Neuronal stem cell (in vitro differentiated cells): ENCODE results near the gene CD248.

ENCODE experiments used
- DNase-seq: peaks from one replicate; pipeline ENCODE4 v3.0.0-alpha.2; 2013; ENCODE audit warnings: low spot score
- H2AFZ ChIP-seq: one replicate; pipeline ENCODE4 v1.6.1; 2013; ENCODE audit warnings: mild to moderate bottlenecking, low read length, inconsistent platforms
- H2AK5ac ChIP-seq: 2 replicates; pipeline ENCODE4 v1.6.1; 2013; ENCODE audit warnings: low read depth, mild to moderate bottlenecking, inconsistent platforms, low read length, moderate library complexity, mixed read lengths
- H2BK120ac ChIP-seq: 2 replicates; pipeline ENCODE4 v1.6.1; 2013; ENCODE audit warnings: low read depth, mild to moderate bottlenecking, inconsistent platforms, low read length, moderate library complexity, mixed read lengths
- H2BK12ac ChIP-seq: one replicate; pipeline ENCODE4 v1.6.1; 2013; ENCODE audit warnings: low read length, inconsistent platforms
- H2BK15ac ChIP-seq: 2 replicates; pipeline ENCODE4 v1.6.1; 2013; ENCODE audit warnings: mild to moderate bottlenecking, low read length, inconsistent platforms, mixed read lengths
- H2BK5ac ChIP-seq: one replicate; pipeline ENCODE4 v1.6.1; 2013; ENCODE audit warnings: inconsistent platforms, mild to moderate bottlenecking, low read length, moderate library complexity
- H3K14ac ChIP-seq: one replicate; pipeline ENCODE4 v1.6.1; 2013; ENCODE audit warnings: low read length, inconsistent platforms
- H3K18ac ChIP-seq: 2 replicates; pipeline ENCODE4 v1.6.1; 2013; ENCODE audit warnings: low read length, inconsistent platforms
- H3K23ac ChIP-seq: 2 replicates; pipeline ENCODE4 v1.6.1; 2013; ENCODE audit warnings: low read depth, mild to moderate bottlenecking, mixed read lengths, low read length, inconsistent platforms; ENCODE audit not compliant: poor library complexity
- H3K27ac ChIP-seq: replicated peaks from 3 replicates; pipeline ENCODE4 v1.5.1; 2013; ENCODE audit warnings: low read length, inconsistent platforms
- H3K27me3 ChIP-seq, 3 experiments: 2 replicates each; pipeline ENCODE4 v1.6.1; 2013; ENCODE audit warnings: low read length in 3 of 3, mild to moderate bottlenecking in 2 of 3, inconsistent platforms in 1 of 3, low read depth in 1 of 3, mixed read lengths in 1 of 3, moderate library complexity in 1 of 3; ENCODE audit not compliant: control insufficient read depth in 3 of 3, insufficient read depth in 3 of 3
- H3K36me3 ChIP-seq, 2 donors: replicated peaks in 1 of 2; 2 replicates each; pipeline ENCODE4 v1.6.1; 2013; ENCODE audit warnings: low read length in 2 of 2; ENCODE audit not compliant: control insufficient read depth in 2 of 2, insufficient read depth in 2 of 2
- H3K4ac ChIP-seq: 2 replicates; pipeline ENCODE4 v1.6.1; 2013; ENCODE audit warnings: inconsistent platforms, mild to moderate bottlenecking, low read length, moderate library complexity
- H3K4me1 ChIP-seq, 2 donors: 1 replicate in 1 of 2; 2 replicates in 1 of 2; pipeline ENCODE4 v1.6.1; 2013; ENCODE audit warnings: low read length in 2 of 2, low read depth in 1 of 2; ENCODE audit not compliant: control insufficient read depth in 2 of 2, insufficient read depth in 1 of 2
- H3K4me2 ChIP-seq: one replicate; pipeline ENCODE4 v1.6.1; 2013; ENCODE audit warnings: mild to moderate bottlenecking, low read length, inconsistent platforms; ENCODE audit not compliant: insufficient read depth, poor library complexity, severe bottlenecking
- H3K4me3 ChIP-seq, 2 donors: 2 replicates each; pipeline ENCODE4 v1.5.1; 2013; ENCODE audit warnings: low read length in 2 of 2, mild to moderate bottlenecking in 2 of 2, inconsistent platforms in 1 of 2, moderate library complexity in 1 of 2
- H3K79me1 ChIP-seq: one replicate; pipeline ENCODE4 v1.6.1; 2013; ENCODE audit warnings: low read depth, mild to moderate bottlenecking, inconsistent platforms, low read length, moderate library complexity
- H3K9ac ChIP-seq: one replicate; pipeline ENCODE4 v1.6.1; 2013; ENCODE audit warnings: mild to moderate bottlenecking, low read depth, low read length, inconsistent platforms; ENCODE audit not compliant: poor library complexity
- H3K9me3 ChIP-seq, 2 donors: replicated peaks in 1 of 2; 2 replicates each; pipeline versions ENCODE3 to v1.6.1; 2013; ENCODE audit warnings: low read length in 2 of 2, mild to moderate bottlenecking in 2 of 2, inconsistent platforms in 1 of 2, low read depth in 1 of 2, mixed read lengths in 1 of 2, moderate library complexity in 1 of 2; ENCODE audit not compliant: control insufficient read depth in 2 of 2, insufficient read depth in 1 of 2
- H4K8ac ChIP-seq: one replicate; pipeline ENCODE4 v1.6.1; 2013; ENCODE audit warnings: low read depth, mild to moderate bottlenecking, inconsistent platforms, low read length, moderate library complexity
- H4K91ac ChIP-seq: one replicate; pipeline ENCODE4 v1.6.1; 2013; ENCODE audit warnings: low read length, low read depth, mild to moderate bottlenecking, inconsistent platforms; ENCODE audit not compliant: poor library complexity
- whole genome bisulfite sequencing, 2 donors: extraction: QIAGEN DNeasy Blood & Tissue Kit; methylation state at CpG; one replicate each; pipeline ENCODE4 v1.1.7; 2013; ENCODE audit warnings: missing lambda C conversion rate in 2 of 2, mixed read lengths in 1 of 2; ENCODE audit not compliant: insufficient read length in 2 of 2, insufficient replicate concordance in 1 of 2; ENCODE audit errors: extremely low coverage in 2 of 2; 5-methylcytosine and 5-hydroxymethylcytosine counted together

CD248 gene

DNA sequence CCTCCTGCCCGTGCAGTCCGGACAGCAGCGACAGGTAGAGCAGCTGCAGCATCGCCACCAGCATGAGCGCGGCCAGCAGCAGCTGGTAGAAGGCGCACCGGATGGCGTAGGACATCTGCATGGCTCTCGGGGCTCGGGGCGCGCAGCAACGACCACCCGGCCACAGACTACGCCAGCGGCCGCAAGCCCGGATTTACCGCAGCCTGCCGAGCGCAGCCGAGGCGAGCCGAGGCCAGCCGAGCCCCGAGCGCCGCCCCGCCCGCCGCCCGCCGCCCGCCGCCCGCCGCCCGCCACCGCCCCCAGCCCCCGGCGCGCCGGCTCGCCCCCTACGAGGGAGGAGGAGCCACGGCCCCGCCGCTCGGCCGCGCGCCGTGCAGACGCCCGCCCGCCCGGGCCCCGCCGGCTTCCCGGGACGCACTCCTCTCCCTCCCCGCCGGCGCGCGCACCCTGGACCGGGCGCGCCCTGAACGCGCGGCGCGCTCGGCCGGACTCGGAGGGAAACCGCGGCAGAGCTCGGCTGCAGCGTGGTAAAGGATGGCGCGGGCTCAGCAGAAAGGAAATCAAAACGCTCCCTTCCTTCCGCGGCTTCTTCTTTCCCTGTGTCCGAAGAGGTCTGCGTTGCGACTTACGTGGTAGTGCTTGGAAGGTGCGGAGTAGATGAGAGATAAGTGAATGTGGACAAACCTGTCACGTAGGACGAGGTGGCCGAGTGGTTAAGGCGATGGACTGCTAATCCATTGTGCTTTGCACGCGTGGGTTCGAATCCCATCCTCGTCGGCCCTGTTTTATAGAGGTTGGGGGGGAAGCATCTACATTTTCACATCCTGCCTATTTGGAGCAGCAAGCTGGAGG, 30.8 kb upstream of the CD248 start, which contains the start of gene B4GAT1:
TSS of gene B4GAT1 (minus strand) at position 205 of the 852 bp plus-strand sequence. CDS start at position 121, 84 bp downstream.
- Histone ChIP-seq H2BK12ac (peak within 1 kb of the TSS; percentile 73), H2BK15ac (peak within 1 kb of the TSS; percentile 84), H2AK5ac (peak within 1 kb of the TSS; percentile 99), H2BK120ac (no peak within 1 kb of the TSS), H3K23ac (peak within 1 kb of the TSS; percentile 100), H3K27ac (peak within 1 kb of the TSS; percentile 97), H2AFZ (peak within 1 kb of the TSS; percentile 93), H3K79me1 (peaks cover 16% of the 10 kb centered on the region), H3K36me3 (peaks cover 3 to 6% of the 10 kb centered on the region in 2 donors), H3K18ac (peak within 1 kb of the TSS; percentile 100), H3K9ac (peak within 1 kb of the TSS; percentile 100), H3K4me1 (peaks cover 25% of the 10 kb centered on the region in 2 donors), H3K14ac (peak within 1 kb of the TSS; percentile 100), H3K4me2 (peak within 1 kb of the TSS; percentile 96), H3K4me3 (peak within 1 kb of the TSS; percentile 97 to 99), H3K4ac (peak within 1 kb of the TSS; percentile 95), H3K27me3 (no peaks in the 10 kb centered on the region), H4K91ac (peak within 1 kb of the TSS; percentile 72), H3K9me3 (no peaks in the 10 kb centered on the region), H4K8ac (peak within 1 kb of the TSS; percentile 82), H2BK5ac (peak within 1 kb of the TSS; percentile 99)
- WGBS, 2 donors, result no CpG with 5 or more reads among the region's 101 CpGs
- DNase-seq, result peak; percentile 92

DNA sequence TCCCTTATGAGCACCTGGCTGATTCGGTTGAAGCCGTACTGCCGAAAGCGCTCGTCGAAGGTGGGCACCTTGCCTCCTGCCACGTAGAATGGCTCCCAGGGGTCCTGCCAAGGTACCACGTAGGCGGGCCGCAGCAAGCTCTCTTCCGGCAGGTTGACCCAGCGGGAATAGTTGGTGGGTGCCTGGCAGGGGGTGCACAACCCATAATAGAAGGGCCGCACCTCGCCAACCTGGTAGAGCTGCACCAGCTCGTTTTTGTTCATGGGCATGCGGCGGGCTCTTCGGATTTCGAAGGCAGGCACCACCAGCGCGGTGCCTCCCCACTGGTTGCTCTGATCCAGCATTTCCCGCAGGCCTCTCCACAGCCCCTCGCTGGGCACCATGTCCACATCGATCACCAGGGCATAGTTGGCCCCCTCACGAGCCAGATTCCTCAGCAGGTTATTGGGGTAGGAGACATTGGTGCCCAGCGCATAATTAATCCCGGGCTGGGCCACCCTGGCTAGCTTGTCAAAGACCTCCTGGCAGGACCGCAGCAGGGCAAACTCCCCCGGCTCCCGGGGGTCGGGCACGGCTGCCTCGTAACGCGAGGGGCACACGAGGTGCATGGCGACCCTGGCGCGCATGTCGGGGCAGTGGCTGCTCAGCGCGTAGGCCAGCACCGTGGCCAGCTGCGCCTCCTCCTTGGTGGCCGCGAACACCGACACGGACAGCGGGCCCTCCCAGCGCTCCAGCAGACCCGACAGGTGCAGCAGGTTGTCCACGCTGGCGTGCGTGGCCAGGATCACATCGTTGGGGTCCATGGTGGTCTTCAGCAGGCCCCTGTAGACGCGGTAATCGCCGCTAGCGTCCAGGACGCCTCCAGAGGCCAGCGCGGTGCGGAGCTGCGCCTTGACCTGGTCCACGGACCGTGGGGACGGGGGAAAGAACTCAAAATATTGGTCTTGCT, 29.9 kb upstream of the CD248 start:
- Histone ChIP-seq H4K8ac (peak overlapping the region; percentile 82), H3K4me3 (peak overlapping the region; percentile 97 to 99), H2BK12ac (peak overlapping the region; percentile 73), H2BK120ac (no peak overlapping the region), H3K27ac (peak overlapping the region; percentile 91), H3K18ac (peak overlapping the region; percentile 100), H3K36me3 (peaks cover 7 to 13% of the 10 kb centered on the region in 2 donors), H3K27me3 (no peaks in the 10 kb centered on the region), H2AFZ (peak overlapping the region; percentile 90), H2BK15ac (peak overlapping the region; percentile 84), H3K23ac (peak overlapping the region; percentile 100), H3K9me3 (peaks cover 0 to under 1% of the 10 kb centered on the region in 2 donors), H3K9ac (peak overlapping the region; percentile 100), H3K4me2 (peak overlapping the region; percentile 96), H4K91ac (peak overlapping the region; percentile 30), H2AK5ac (peak overlapping the region; percentile 99), H3K79me1 (peaks cover 16% of the 10 kb centered on the region), H3K4me1 (peaks cover 25% of the 10 kb centered on the region in 2 donors), H2BK5ac (peak overlapping the region; percentile 99), H3K4ac (peak overlapping the region; percentile 95), H3K14ac (peak overlapping the region; percentile 100)
- DNase-seq, result no peak
- no CpG with 5 or more reads among the region's 68 CpGs for WGBS, 2 donors

DNA sequence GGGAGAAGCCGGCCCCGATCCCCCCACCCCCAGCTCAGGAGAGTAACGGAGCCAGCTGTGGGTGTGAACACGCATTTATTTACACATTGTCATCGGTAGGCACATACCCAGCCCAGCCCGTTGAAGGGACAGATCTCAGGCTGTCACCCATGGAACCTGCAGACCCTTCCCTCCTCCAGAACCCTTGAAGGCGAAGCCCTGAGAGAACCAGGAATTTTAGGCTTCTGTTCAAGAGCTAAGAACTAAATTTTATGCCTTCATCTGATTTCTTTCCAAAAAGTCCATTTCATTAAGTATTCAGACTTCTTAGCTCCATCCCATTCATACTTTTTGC, 28.4 kb upstream of the CD248 start:
- no peak overlapping the region for H2BK120ac ChIP-seq
- H2BK12ac ChIP-seq, result no peak overlapping the region
- H3K4me2 ChIP-seq, result peak overlapping the region; percentile 64
- no peak overlapping the region for H4K8ac ChIP-seq
- H3K23ac ChIP-seq, result peak overlapping the region; percentile 92
- H3K27ac ChIP-seq, result peak overlapping the region; percentile 56
- no CpG with 5 or more reads among the region's 7 CpGs for WGBS, 2 donors
- H3K9ac ChIP-seq, result peak overlapping the region; percentile 75
- no peak overlapping the region for H2BK15ac ChIP-seq
- no peak overlapping the region for H3K14ac ChIP-seq
- peak overlapping the region; percentile 29 for H2BK5ac ChIP-seq
- H3K79me1 ChIP-seq, result peaks cover 19% of the 10 kb centered on the region
- H3K18ac ChIP-seq, result no peak overlapping the region
- H2AFZ ChIP-seq, result peak overlapping the region; percentile 94
- no peak for DNase-seq
- H2AK5ac ChIP-seq, result no peak overlapping the region
- H3K4me1 ChIP-seq, result peaks cover 25% of the 10 kb centered on the region in 2 donors
- peaks cover 20 to 28% of the 10 kb centered on the region in 2 donors for H3K36me3 ChIP-seq
- H3K4me3 ChIP-seq, result peak overlapping the region; percentile 69 to 97
- no peaks in the 10 kb centered on the region for H3K27me3 ChIP-seq
- no peak overlapping the region for H4K91ac ChIP-seq
- no peak overlapping the region for H3K4ac ChIP-seq
- H3K9me3 ChIP-seq, result peaks cover 0 to 3% of the 10 kb centered on the region in 2 donors
